GM13977 (cell line): ENCODE results near the gene HIVEP2.

Experiments used
- DNase-seq: peaks from one replicate; pipeline ENCODE4 v3.0.0; 2012; ENCODE audit warnings: low spot score
- in situ Hi-C: fragments of 300-500 bp; cut with MboI; formaldehyde crosslinking; loops from one replicate; pipeline ENCODE4 v1.12.0; 2022; ENCODE audit warnings: low sequenced_read_pairs, low pct_unique_long_range_greater_than_20kb, mixed read lengths, inconsistent platforms; ENCODE audit not compliant: unreplicated experiment
- TF ChIP-seq, protein P1 (sequence below): IDR thresholded peaks from 2 replicates; pipeline ENCODE4 v1.5.1; 2012; ENCODE audit warnings: mild to moderate bottlenecking, control low read depth; ENCODE audit not compliant: insufficient read depth; ENCODE audit errors: extremely low read depth, missing control alignments

The HIVEP2 gene

DNA sequence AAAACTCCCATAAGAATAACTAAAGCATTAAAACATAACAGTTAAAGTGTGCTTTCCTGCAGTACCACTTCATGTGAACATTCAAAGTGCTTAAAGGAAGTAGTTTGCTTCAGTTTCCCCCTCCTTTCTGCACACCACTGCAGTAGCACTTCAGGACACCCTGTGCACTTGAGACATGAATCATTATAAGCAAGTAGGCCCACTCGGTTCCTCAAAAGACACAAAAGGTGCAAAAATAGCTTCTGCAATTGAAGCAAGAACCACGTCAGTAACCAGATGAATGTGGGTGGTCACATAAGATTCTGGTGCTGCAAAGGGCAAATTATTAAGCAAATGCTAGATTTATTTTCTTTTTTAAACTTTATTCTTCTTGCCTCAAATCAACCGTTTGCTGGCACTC is 160.6 kb downstream of the HIVEP2 start:
- DNase-seq = peak; percentile 63
- TF ChIP-seq, protein P1, sequence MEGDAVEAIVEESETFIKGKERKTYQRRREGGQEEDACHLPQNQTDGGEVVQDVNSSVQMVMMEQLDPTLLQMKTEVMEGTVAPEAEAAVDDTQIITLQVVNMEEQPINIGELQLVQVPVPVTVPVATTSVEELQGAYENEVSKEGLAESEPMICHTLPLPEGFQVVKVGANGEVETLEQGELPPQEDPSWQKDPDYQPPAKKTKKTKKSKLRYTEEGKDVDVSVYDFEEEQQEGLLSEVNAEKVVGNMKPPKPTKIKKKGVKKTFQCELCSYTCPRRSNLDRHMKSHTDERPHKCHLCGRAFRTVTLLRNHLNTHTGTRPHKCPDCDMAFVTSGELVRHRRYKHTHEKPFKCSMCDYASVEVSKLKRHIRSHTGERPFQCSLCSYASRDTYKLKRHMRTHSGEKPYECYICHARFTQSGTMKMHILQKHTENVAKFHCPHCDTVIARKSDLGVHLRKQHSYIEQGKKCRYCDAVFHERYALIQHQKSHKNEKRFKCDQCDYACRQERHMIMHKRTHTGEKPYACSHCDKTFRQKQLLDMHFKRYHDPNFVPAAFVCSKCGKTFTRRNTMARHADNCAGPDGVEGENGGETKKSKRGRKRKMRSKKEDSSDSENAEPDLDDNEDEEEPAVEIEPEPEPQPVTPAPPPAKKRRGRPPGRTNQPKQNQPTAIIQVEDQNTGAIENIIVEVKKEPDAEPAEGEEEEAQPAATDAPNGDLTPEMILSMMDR = no peak
- in situ Hi-C loops = no loop called here

DNA sequence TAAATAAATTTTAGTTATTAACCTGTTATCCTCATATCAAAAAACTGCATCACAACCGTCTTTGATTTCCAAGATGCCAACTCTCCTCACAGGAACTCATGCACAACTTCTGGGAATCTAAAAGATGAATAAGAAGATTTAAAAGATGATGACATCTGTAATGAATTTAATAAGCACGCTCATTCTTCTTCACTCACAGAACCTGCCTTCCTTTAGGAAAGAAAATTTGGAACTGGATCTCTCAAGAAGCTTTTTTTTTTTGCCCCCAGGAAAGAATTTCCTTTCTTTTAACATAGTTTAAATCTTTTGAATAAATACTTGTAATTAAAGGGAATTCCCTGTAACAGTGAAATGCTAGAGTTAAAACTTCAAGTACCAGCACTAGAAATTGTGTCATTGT is 161.5 kb downstream of the HIVEP2 start:
- TF ChIP-seq, protein P1 = no peak
- in situ Hi-C loops = no loop called here
- no peak for DNase-seq

DNA sequence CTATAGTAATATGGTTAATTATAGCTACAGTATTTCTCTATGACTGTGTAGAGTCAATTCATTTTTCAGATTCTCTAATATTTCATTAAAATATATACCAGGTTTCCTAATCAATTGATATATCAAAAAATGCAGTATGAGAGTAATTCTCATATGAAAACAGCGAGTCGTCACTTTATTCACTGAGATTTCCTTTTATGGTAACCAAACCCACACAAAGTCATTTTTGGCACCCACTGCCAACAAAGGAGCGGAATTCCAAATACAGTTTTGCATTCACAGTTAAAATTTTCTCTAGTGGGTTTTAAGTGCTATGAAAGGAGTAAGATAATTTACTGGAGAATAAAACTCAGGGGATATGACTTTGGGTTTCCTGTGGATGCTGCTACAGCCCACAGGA is 163.8 kb downstream of the HIVEP2 start:
- no peak for DNase-seq
- TF ChIP-seq, protein P1 = no peak
- in situ Hi-C loops = no loop called here

DNA sequence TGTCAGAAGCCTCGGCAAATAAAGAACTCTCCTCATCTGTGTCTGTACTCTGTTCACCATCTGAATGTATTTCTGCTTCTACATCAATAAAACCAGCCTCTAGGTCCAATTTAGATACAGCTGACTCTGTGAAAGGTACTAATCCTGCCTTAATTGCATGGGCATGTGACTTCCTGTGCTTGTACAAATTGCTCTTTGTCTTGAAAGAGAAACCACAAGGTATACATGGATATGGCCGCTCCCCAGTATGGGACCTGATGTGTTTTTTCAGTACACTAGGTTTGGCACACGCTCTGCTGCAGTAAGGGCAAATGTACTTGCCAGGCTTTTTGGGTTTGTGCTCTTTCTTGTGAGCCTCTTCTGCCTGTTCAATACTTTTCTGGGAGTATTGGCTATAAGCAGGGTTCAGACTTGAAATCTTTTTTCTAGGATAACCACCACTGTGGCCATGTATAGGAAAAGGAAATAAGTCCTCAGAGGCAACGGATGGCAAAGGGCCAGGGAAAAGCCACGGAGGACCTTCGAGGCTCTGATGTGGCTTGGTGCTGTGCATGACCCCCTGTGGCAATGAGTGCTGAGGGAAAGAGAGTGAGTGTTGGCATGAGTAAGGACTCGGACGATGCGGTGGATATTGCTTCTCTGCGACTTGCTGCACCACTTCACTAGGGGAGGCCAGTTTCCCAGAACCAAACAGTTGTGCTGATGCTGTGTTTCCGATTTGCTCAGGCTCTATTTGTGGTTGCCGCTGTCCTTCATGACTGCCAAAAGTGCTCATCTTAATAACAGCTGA is 170.9 kb downstream of the HIVEP2 start:
- in situ Hi-C loops = no loop called here
- TF ChIP-seq, protein P1 = no peak

DNA sequence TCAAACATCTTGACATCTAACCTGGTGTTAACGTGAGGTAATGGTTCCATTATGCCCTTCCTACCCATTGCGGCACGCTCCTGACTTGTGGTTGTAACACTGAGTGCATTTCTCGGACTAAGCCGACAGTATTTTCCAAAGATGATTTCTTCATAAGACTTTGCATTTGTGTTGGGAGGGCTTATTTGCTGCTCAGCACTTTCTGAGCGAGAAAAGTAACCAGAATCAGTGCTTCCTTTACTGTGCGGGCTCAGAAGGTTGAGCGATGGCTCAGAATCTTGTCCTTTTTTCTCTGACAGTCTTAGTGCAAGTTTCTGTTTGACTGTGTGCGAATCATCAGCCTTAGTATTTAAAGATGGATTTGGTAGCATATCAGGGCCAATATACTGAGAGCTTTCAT is 171.7 kb downstream of the HIVEP2 start:
- in situ Hi-C loops = no loop called here
- TF ChIP-seq, protein P1 = no peak
- DNase-seq = no peak

More for the DNA sequence above, 170.9 kb downstream of the HIVEP2 start:
- DNase-seq = no peak

DNA sequence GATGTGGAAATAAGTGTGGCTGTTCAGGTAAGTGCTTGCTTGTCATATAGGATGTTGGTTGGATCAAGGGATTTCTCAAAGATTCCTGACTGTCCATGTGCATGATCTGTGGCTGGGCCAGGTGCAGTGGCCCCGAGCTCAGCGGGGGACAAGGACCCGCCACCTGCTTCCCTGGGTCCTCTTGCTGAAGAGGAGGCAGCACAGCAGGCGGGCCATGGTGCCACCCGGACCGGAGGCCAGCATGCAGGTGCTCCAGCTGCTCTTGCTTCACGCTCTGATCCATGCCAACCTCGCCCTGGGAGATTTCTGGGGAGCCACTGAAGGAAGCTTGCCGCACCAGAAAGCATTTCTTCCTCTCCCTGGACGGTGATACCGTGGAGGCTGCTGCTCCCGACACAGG is 173.8 kb downstream of the HIVEP2 start:
- in situ Hi-C loops = no loop called here
- TF ChIP-seq, protein P1 = no peak
- DNase-seq = no peak
